ENCODE results near the gene GRIK4. TPM values are rescaled to one million over a fixed set of nuclear protein-coding genes. Genes with fewer than 3 reads are reported as not detected.
"Not testable (repeated sequence)": the region's sequence is repeated elsewhere in the genome, so short reads cannot be mapped to it uniquely, and the experiment has no call there.

The GRIK4 gene
- total and polyA plus RNA-seq, 8 donors = 0.02 TPM; not detected in 7

DNA sequence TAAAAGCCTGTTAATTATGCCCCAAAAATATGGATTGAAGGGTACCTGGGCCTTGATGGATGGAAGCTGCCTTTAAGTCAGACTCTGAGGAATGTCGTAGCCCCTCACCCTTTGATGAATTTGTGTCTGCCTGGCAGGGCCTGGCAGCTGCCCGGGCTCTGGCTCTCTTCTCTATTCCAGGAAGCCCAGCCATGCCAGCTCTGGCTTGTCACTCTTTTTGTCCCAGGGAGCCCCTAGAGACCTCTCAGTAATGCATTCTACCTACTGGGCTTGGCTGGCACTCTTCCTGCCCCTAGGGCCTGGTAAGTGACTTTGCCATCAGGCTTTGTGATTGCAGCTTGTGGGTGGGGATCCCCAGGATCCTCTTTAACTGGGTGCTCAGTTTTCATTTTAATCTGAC lies 103.8 kb downstream of the GRIK4 start:
- FAIRE-seq = no peak
- Histone ChIP-seq H3K36me3 (no peaks in the 10 kb centered on the region), H3K27me3 (no peaks in the 10 kb centered on the region), H3K27ac (no peak overlapping the region), H3K4me3 (no peak overlapping the region), H3K4me1 (no peaks in the 10 kb centered on the region), H3K9me3 (no peaks in the 10 kb centered on the region)
- no peak for ATAC-seq
- TF ChIP-seq, protein P1, sequence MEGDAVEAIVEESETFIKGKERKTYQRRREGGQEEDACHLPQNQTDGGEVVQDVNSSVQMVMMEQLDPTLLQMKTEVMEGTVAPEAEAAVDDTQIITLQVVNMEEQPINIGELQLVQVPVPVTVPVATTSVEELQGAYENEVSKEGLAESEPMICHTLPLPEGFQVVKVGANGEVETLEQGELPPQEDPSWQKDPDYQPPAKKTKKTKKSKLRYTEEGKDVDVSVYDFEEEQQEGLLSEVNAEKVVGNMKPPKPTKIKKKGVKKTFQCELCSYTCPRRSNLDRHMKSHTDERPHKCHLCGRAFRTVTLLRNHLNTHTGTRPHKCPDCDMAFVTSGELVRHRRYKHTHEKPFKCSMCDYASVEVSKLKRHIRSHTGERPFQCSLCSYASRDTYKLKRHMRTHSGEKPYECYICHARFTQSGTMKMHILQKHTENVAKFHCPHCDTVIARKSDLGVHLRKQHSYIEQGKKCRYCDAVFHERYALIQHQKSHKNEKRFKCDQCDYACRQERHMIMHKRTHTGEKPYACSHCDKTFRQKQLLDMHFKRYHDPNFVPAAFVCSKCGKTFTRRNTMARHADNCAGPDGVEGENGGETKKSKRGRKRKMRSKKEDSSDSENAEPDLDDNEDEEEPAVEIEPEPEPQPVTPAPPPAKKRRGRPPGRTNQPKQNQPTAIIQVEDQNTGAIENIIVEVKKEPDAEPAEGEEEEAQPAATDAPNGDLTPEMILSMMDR (IDR thresholded peaks at IDR 0.05) = no peak
- 39 to 50% methylated on average over 2 of the region's 2 CpGs for WGBS, 2 donors
- intact Hi-C loops (cut with DNase I) = no loop called here
- no peak for DNase-seq

DNA sequence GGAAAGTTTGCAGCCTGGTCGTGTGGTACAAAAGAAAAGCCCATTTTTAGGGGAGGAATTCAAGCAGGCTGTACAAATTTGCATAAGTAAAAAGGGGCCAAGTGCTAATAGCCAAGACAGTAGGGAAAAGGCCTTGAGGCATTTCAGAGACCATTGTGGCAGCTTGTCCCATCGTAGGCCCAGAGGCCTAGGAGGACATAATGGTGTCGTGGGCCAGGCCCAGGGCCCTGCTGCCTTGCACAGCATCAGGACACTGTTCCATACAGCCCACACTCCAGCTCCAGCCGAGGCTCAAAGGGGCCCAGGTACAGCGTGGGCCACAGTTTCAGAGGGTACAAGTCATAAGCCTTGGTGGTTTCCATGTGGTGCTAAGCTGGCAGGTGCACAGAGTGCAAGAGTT lies 106.9 kb downstream of the GRIK4 start:
- no peaks in the 10 kb centered on the region for H3K9me3 ChIP-seq
- H3K4me3 ChIP-seq = no peak overlapping the region
- H3K36me3 ChIP-seq = no peaks in the 10 kb centered on the region
- DNase-seq (no peak), ATAC-seq (no peak), FAIRE-seq (no peak)
- H3K27ac ChIP-seq = no peak overlapping the region
- no peaks in the 10 kb centered on the region for H3K27me3 ChIP-seq
- intact Hi-C loops (cut with DNase I) = no loop called here
- no peaks in the 10 kb centered on the region for H3K4me1 ChIP-seq
- WGBS, 2 donors = 80 to 86% methylated on average over 5 of the region's 5 CpGs
- TF ChIP-seq, protein P1 (IDR thresholded peaks at IDR 0.05) = no peak

DNA sequence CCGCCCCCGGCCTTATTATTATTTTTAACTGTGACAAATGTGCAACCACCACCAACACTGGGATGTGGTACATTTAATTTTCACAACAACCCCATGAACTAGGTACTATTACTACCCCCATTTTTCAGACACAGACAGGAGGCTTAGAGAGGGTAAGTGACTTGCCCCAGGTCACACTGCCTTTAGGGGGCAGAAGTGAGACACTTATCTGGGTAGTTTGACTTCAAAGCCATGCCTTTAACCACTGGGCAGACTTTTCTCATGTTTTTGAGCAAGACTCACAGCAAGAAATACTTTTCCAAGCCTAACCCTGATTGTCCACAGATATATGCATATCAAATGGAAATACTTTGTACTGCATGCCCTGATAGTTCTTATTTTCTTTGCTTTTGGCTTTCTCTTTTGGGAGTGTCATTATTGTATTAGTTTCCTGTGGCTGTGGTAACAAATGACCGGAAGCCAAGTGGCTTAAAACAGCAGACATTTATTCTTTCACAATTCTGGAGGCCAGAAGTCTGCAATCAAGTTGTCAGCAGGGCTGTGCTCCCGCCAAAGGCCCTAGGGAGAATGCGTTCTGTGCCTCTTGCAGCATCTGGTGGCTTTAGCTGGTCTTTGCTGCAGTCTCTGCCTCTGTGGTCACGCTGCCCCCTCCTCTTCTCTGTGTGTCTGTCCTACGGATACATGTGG lies 110.8 kb downstream of the GRIK4 start:
- DNase-seq (no peak), FAIRE-seq (no peak), ATAC-seq (no peak)
- Histone ChIP-seq H3K36me3 (no peaks in the 10 kb centered on the region), H3K27me3 (no peaks in the 10 kb centered on the region), H3K4me1 (no peaks in the 10 kb centered on the region), H3K9me3 (no peaks in the 10 kb centered on the region), H3K4me3 (no peak overlapping the region), H3K27ac (no peak overlapping the region)
- 81 to 85% methylated on average over 7 of the region's 7 CpGs for WGBS, 2 donors
- intact Hi-C loops (cut with DNase I) = no loop called here
- TF ChIP-seq, protein P1 (IDR thresholded peaks at IDR 0.05) = no peak

DNA sequence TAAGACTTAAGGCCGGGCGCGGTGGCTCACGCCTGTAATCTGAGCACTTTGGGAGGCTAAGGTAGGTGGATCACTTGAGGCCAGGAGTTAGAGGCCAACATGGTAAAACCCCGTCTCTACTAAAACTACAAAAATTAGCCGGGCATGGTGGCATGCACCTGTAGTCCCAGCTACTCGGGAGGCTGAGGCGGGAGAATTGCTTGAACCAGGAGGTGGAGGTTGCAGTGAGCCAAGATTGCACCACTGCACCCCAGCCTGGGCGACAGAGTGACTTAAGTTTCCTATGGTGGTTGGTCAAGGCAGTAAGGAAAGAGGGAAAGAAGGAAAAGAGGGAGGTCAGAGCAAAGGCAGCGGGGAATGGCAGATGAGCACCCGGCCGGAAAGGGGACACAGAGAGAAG lies 113.4 kb downstream of the GRIK4 start:
- H3K27ac ChIP-seq; H3K9me3 ChIP-seq; intact Hi-C loops (cut with DNase I); FAIRE-seq; ATAC-seq; H3K4me1 ChIP-seq; H3K36me3 ChIP-seq; H3K27me3 ChIP-seq; H3K4me3 ChIP-seq; DNase-seq: not testable (repeated sequence)
- 81 to 95% methylated on average over 12 of the region's 12 CpGs for WGBS, 2 donors

DNA sequence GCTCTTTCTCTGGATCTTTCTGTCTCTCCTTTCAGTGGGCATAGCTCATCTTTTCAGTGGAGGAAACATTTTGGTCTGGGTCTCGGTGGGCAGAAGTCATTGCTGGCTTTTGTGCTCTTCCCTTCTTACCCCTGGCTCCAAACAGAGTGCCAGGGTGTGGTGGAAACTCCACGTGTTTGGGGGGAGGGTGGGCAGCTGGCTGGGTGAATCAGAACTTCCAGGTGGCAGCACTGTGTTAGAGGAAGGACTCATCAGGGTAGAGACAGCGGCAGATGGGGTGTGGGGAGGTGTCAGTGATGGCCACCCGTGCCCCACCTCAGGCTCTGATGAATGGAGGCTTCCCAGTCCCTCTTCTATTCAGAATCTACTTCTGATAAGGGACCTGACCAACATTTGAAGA lies 114.0 kb downstream of the GRIK4 start:
- Histone ChIP-seq H3K27me3 (no peaks in the 10 kb centered on the region), H3K27ac (no peak overlapping the region), H3K9me3 (no peaks in the 10 kb centered on the region), H3K4me3 (no peak overlapping the region), H3K4me1 (no peaks in the 10 kb centered on the region), H3K36me3 (no peaks in the 10 kb centered on the region)
- DNase-seq (no peak), FAIRE-seq (no peak), ATAC-seq (no peak)
- TF ChIP-seq, protein P1 (IDR thresholded peaks at IDR 0.05) = no peak
- intact Hi-C loops (cut with DNase I) = no loop called here
- WGBS, 2 donors = 47 to 48% methylated on average over 4 of the region's 4 CpGs

Measured in pancreas (tissue), 10 donors.